ENCODE data around the gene HOXA6.

DNA sequence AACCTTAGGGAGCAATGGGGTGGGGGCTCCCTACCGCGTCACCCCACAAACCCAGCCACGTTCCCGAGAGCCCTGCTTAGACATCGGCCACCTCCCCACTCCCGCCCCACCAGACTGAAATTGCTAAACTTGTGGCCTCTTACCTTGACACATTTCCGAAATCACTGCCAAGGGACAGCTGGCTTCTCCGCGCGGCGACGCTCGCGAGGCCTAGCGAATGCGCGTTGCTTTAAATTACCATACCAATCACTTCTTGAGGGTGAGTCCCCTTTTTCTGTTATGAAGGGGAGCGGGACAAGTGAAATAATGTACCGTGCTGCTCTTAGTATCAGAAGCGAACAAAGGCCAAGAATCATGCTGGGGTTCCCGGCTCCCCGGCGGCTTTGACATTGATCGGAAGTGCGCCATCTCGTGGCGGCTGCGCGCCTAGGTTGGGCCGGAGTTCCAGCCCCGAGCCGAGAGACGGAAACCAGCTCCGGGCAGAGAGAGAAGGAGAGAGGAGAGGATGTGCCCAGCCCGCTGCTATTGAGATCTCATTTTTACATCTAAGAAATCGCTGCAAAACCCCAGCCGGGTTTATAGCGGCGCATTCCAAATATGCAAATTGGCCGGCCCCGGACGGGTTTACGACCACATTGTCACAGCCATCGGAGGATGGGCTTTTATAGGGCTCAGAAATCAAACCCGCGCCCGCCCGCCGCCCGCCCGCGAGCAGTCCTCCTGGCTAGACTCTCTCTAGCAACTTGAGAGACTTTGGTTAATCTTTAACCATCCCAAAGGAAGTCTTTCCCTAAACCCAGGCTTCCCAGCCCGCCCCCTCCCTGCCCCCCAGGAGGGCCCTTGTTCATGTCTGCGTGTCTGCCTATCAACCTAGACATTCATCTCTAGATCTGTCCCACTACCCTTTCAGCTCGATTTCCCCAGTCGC is 32.2 kb upstream of the HOXA6 start:
- TF ChIP-seq, protein P1, sequence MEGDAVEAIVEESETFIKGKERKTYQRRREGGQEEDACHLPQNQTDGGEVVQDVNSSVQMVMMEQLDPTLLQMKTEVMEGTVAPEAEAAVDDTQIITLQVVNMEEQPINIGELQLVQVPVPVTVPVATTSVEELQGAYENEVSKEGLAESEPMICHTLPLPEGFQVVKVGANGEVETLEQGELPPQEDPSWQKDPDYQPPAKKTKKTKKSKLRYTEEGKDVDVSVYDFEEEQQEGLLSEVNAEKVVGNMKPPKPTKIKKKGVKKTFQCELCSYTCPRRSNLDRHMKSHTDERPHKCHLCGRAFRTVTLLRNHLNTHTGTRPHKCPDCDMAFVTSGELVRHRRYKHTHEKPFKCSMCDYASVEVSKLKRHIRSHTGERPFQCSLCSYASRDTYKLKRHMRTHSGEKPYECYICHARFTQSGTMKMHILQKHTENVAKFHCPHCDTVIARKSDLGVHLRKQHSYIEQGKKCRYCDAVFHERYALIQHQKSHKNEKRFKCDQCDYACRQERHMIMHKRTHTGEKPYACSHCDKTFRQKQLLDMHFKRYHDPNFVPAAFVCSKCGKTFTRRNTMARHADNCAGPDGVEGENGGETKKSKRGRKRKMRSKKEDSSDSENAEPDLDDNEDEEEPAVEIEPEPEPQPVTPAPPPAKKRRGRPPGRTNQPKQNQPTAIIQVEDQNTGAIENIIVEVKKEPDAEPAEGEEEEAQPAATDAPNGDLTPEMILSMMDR (conservative IDR thresholded peaks at IDR 0.05), result peak; percentile 96
- no peak for TF ChIP-seq EZH2 (IDR thresholded peaks at IDR 0.05; ENCODE audit: low read depth)
